ENCODE data around the gene DNAH2. TPM values are rescaled to one million over a fixed set of nuclear protein-coding genes. Genes with fewer than 3 reads are reported as not detected.
A peak's percentile ranks its signal among the peaks of the same experiment; 100 is the strongest.

Gene DNAH2
- polyA plus RNA-seq, 1 donor: 4.3 TPM

DNA sequence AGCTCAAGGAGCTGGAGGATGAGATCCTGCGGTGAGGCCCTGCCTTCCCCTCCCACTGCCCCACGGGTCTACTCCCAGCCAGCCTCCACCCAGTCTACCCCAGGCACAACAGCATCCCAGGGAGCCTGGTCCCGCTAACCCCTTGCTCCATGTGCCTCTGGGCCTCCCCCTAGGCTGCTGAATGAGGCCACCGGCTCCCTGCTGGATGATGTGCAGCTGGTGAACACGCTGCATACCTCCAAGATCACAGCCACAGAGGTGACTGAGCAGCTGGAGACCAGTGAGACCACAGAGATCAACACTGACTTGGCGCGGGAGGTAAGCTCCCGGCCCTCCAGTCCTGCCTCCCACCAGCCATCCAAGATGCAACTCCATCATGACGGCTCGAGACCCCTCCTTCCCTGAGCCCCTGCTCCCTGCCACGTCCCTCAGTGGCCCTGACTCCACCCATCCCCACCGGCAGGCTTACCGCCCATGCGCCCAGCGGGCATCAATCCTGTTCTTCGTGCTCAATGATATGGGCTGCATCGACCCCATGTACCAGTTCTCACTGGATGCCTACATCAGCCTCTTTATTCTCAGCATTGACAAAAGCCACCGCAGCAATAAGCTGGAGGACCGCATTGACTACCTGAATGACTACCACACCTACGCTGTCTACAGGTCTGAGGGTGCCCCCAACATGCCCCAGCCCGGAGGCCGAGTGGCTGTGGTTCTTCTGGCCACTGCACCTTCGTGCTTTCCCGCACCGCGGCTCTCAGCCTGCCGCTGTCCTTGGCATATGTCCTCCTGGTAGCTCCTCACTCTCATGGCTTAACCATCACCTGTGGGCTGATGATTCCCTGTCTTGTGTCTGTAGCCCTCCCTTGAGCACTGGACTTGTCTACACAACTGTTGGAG lies 101.5 kb downstream of the DNAH2 start:
- DNase-seq (ENCODE audit: low read depth): no peak

DNA sequence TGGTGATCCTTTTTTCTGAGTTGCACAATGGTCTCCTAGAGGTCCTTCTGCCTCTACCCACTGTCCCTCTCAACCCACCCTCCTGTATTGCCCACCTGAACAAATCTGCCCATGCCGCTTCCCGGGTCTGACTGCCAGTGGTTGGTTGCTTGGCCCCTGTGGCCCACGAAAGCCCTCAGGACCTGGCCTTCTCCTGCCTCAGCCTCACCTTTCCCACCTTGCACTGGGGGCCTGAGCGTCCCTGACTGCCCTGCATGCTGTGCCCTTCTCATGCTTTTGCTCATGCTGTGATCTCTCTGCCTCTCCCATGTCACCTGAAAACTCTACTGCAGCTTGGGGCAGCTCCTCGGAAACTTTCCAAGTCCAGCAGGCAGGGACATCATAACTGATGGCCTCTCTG lies 102.7 kb downstream of the DNAH2 start:
- DNase-seq (ENCODE audit: low read depth): no peak

DNA sequence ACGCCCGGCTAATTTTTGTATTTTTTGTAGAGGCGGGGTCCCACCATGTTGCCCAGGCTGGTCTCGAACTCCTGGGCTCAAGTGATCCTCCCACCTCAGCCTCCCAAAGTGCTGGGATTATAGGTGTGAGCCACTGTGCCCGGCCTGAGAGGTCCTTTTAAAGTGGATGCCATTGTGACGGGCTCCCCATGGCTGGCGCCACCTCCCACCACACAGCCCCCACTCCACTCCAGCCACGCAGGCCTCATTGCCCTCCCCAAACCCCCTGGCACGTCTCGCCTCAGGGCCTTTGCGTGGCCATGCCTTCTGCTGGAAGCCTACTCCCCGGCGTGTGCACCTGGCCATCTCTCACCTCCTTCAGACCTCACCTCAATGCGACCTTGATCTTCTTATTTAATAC lies 104.6 kb downstream of the DNAH2 start:
- DNase-seq (ENCODE audit: low read depth): no peak

DNA sequence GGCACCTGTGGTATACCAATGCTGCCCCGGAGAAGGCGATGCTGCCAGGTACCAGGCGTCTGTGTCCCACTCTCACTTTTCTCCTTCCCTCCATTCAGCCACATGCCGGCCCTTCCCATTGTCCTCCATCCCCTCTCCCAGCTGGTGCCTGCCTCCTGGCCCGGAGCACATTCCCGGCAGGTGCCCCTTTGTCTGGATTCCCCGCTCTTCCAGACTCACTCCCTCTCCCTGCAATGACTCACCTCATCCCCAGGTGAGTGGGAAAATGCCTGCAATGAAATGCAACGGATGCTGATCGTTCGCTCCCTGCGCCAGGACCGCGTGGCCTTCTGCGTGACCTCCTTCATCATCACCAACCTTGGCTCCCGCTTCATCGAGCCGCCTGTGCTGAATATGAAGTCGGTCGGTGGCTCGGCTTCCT lies 106.0 kb downstream of the DNAH2 start:
- no peak for DNase-seq (ENCODE audit: low read depth)

DNA sequence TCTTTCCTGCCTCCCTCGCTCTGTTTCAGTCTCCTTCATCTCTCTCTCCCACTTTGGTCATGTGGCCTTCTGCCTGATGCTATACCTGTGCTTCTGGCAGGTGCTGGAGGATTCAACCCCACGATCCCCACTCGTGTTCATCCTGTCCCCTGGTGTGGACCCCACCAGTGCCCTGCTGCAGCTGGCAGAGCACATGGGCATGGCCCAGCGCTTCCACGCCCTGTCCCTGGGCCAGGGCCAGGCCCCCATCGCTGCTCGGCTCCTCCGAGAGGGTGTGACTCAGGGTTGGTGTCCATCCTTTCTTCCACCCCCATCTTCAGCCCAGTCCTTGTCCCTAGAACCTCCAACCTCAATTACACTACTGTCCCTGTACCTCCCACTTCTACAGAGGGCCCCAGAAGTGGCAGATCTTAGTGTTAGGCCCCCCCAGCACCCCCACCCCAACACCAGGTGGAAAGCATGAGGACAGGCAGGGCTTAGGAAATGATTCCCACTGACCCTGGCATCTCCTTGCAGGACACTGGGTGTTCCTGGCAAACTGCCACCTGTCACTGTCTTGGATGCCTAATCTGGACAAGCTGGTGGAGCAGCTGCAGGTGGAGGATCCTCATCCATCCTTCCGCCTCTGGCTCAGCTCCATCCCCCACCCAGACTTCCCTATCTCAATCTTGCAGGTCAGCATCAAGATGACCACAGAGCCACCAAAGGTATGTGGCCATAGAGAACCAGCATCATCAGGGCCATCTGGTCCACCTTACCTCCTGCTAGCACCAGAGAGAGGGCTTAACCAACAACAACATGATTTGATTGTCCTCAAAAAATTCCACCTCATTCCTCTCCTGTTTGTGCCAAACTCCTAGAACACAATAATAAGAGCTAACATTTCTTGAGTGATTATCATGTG lies 106.7 kb downstream of the DNAH2 start:
- DNase-seq (ENCODE audit: low read depth): no peak

DNA sequence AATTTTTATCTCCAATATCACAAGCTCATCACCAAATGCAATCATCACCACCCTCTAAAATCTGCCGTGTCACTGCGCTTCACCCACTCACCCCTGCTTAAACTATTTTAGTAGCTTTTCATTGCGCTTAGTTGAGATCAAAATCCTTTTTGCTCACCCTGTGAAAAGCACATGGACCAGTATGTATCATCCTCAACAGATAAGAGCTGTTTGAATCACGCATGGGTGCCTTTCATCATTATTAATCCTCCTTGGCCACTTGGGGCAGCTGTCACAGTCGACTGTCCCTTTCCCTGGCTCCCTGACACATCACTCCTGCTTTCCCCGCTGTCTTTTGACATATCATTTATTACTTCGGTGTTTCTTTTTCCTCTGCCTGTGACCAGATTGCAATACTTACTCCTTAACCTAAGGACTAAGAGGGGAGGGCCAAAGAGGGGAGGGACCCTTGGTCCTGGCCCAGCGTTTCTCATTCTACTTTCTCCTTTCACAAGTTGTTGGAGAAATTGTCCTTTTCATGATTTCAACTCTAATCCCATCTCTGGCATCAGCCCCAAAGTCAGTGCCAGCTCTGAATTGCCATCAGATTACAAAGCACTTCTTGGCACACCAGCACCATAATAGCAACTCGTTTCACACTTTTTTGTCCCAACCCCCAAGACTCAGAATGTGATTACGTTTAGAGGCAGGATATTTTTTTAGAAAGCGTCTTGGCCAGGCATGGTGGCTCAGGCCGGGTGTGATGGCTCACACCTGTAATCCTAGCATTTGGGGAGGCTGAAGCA lies 107.9 kb downstream of the DNAH2 start:
- no peak for DNase-seq (ENCODE audit: low read depth)

DNA sequence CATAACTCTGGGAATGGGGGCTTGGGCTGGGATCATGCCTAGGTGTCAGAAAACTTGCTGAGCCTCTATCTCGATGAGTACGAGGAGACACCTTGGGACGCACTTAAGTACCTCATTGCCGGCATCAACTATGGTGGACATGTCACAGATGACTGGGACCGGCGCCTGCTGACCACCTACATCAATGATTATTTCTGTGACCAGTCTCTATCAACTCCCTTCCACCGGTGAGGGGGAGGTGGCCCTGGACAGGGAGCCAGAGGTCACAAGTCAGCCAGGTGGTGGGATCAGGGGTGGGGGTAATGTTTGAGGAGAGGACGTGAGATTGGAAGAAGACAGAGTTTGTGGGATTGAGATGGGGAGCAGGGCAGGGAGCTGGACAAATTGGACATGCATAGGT lies 113.1 kb downstream of the DNAH2 start:
- DNase-seq (ENCODE audit: low read depth): no peak

DNA sequence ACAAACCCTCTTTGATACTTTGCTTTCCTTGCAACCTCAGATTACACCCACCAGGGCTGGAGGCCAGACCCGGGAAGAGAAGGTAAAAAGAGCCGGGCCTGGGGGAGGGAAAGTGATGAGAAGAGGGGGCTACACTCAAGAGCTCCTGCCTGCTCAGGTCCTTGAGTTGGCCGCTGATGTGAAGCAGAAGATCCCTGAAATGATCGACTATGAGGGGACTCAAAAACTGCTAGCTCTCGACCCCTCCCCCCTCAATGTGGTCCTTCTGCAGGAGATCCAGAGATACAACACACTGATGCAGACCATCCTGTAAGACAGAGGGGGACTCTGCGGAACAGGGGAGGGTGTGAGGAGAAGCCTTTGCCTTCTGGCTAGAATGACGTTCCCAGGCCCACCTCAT lies 113.7 kb downstream of the DNAH2 start:
- no peak for DNase-seq (ENCODE audit: low read depth)

DNA sequence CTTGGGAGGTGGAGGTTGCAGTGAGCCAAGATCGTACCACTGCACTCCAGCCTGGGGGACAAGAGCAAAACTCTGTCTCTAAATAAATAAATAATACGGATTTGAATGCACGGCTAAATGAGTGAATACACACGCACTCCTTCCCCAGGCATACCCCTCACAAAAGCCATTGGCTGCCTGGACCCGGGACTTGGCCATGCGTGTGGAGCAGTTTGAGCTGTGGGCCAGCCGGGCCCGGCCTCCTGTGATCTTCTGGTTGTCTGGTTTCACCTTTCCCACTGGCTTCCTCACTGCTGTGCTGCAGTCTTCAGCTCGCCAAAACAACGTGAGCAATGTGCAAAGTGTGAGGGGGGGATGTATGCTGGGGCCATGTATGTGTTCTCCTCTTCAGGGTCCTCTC lies 114.9 kb downstream of the DNAH2 start:
- DNase-seq (ENCODE audit: low read depth): no peak

DNA sequence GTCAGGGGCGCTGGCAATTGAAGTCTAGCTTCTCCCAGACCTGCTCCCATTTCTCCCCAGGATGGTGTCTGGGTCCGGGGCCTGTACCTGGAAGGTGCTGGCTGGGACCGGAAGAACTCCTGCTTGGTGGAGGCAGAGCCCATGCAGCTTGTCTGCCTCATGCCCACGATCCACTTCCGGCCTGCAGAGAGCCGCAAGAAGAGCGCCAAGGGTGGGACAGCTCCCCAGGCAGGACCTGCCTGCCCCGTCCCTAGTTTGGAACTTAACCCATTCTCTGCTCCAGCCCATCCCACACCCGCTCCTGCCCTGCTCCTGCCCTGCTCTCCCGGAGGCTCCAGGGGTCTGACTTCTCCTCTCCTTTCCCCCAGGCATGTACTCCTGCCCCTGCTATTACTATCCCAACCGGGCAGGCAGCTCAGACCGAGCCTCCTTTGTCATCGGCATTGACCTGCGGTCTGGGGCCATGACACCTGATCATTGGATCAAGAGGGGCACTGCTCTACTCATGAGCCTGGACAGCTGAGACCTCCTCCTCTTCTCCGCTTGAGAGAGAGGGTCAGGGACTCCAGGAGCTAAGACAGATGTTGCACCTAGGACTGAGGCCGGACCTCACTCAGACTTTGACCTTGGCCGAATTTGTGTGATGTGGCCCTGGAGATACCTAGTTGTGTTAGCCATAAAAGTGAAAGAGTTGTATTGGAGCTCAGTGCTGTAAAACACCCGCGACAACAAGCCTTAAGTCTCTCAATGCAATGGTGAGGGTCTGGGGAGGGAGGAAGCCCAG lies 115.7 kb downstream of the DNAH2 start:
- no peak for DNase-seq (ENCODE audit: low read depth)

DNA sequence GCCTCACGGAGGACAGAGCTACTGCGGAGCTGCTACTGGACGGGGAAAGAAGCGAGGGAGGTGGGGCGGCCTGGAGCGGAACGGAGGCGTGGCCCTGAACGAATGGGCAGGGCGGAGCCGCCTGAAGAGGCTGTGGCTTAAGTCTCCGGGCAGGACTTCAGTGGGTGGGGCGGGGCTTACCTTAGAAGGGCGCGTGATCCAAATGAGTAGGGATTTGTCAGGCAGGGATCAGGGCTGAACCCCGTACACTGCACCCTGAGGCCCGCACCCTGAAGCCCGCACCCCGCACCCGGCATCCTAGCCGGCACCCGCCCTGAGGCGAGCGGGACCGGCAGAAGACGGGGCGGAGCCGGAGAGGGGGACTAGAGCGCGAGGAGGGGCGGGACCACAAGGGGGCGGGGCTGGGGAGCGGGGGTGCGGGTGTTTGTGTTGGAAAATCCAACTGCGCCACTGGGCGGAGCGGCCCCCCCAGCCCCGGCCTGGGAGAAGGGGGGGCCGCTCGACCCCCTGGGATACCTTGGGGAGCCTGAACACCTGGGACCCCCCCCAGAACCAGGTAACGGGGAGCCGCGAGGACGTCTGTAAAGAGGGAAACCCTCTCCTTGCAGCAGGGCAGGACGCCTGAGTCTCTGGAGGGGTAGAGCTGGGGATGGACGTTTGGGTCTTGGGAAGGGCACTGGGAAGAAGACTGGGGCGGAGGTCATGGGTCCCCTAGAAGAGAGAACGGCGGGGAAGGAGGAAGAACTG lies 116.4 kb downstream of the DNAH2 start, which contains the start of gene KDM6B:
Gene KDM6B (plus strand): TSS at position 423 of the 747 bp plus-strand sequence. CDS start 11,338 bp downstream, outside the sequence.
- no peak for DNase-seq (ENCODE audit: low read depth)

DNA sequence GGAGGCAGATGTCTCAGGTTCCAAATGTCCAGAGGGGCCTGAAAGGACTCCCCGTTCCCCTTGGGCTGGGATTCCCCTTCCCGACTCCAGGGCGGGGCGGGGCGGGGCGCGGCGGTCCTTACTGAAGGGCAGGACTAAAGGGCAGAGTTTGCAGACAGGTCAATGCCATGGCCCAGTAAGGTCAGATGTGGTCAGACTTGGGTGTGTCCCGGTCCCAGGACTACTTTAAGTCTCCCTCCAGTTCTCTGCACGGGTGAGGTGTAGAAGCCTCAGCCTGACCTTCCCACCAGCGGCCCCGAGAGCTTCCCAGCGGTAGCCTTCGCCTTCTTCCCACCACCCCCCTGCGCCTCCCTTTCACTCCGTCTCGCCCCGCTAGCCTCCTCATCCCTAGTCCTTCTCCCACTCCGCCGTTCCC lies 117.0 kb downstream of the DNAH2 start:
- no peak for DNase-seq (ENCODE audit: low read depth)

DNA sequence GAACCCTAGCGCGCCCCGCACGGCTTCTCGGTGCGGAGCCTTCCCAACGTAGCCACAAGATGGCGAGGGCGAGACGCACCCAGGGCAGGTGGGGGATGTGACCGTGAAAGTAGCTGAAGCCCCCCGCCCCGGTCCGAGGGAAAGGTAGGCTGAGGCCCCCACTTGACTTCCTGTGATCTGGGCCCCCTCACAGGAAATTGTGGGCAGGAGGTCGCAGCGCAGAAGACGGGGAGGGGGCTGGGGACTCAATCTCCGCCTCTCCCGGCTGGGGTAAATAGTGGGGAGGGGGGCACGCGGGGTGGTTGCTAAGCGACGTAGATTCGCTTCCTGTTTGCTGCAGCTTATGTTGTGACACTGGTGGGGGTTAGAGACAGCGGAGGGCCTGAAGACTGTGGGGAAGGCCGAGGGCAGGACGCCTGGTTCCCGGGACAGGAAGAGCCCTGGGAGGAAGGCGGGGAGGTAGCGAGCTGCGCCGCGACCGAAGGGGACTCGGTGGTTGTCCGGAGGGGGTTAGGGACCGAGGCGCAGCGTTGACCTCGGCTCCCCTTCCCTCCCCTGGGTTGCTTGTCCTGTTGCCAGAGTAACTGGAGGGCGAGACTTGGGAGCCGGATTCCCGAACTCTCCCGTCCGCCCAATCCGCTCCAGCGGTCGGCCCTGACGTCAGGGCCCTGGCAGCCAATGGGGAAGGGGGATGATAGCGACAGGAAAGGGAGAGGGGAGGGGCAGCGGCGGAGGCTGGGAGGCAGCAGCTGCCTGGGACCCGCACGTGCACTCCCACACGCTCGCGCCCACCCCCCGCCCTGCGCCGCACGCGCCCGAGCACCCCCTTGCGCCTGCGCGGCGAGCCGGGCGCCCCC lies 117.6 kb downstream of the DNAH2 start:
- DNase-seq (ENCODE audit: low read depth): peak; percentile 95

DNA sequence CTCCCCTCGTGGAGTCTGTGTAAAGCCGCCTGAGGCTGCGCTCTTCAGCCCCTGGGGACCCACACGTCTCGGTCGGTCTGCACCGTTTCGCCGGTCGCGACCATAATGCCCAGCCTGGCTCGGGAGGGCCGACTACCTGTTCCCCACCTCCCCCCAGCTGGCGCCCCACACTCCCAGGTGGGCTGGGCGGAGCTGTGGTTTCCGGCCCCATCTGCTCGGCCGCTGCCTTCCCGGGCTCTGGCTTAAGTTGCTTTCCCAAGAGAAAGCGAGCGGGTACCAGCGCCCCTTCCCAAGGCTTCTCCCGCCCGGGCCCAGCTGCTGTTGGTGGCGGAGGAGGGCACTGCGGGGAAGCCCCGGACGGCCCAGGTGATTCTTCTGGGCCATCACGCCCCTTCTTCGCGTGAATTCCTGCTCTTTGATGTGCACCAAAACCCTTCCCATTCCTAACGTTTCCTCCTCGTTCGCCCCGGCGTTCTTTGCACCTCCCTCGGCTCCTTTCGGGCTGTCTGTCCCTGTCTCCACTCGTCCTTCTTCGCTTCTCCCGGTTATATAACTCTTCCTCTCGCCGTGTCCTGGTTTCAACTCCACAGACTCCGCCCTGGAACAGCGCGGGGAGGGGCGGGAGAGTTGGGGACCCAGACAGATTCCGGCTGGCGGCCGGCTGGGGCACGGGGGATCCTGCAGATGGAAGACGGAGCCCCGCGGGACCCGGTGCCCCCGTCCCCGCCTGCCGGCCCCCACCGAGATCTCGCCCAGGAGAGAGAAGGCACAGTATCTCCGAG lies 118.5 kb downstream of the DNAH2 start:
- DNase-seq (ENCODE audit: low read depth): no peak

DNA sequence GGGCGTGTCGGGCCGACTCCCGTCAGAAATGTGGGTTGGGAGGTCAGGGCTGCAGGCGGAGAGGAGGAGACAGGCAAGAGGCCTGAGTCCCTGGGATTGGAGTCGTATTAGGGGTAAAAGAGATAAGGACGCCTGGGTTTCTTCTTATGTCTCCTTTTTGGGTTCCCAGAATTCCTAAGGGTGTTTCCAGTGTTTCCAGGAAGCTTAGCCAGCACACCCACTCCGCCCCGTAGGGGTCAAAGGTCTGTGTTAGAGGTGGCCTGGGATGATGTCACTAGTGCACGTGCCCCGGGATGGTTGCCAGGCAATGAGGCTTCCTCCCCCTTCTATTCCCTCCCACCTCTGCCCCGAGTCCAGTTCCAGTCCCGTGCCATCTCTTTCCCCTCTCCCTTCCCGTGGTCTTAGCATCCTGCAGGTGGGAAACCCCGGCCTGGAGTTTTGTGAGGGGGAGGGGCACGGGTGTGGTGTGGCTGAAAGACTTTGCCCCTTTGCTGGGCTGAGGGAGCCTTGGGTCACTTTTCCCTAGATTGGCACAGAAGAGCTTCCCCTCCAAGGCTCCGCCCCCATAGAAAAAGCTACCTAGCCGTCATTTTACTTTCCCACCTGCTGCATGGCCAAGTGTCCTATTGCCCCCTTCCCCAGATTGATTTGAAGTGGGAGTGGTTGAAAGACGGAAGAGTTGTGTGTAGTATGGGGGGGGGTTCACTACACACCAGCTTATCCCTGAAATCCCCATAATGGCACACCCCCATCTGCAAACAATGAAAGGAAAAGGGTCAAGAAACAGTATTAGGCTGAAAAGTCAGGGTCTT lies 119.3 kb downstream of the DNAH2 start:
- DNase-seq (ENCODE audit: low read depth): no peak

DNA sequence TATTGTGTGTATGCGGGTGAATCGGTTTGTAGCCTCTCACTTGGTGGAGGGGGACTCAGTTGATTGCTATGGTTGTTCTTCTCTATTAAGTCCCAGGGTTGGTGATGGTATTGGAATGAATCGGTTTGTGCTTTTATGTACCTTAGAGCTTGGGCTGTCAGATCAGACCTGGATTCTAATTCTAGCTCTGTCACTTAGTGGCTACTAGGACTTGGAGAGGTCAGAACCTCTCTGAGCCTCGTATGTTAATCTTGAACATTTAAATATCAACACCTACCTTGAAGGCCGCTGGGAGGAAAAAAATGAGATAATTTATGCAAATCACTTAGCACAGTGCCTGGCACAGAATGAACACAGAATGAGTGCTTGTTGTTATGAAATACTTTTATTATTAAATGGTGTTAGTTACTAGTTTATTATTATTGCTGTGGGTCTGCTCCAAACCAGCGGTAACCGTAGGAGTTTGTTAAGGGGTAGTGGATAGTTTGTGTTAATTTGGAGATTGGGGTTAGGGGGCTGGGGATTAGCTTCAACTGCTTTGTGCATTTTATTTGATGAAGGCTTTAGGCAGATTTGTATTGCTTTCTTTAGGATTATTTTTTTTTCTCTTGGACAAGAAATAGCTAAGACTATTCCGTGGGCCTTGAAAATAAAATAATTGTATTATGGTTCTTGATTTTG lies 120.0 kb downstream of the DNAH2 start:
- DNase-seq (ENCODE audit: low read depth): no peak

All from forelimb muscle (tissue), 1 donor.